SU-DHL-6 (cell line): ENCODE data around the gene ADNP.

Experiments
- CTCF ChIP-seq: fragments of 200-600 bp; sonication (generic); IDR thresholded peaks from one replicate; pipeline ENCODE4 v1.5.1; 2017; ENCODE audit warnings: antibody characterized with exemption, mild to moderate bottlenecking, low read length, moderate library complexity; ENCODE audit not compliant: insufficient read depth, poor library complexity, severe bottlenecking
- EZH2phosphoT487 ChIP-seq: fragments of 200-600 bp; sonication (generic), shearing (Covaris generic); conservative IDR thresholded peaks from 2 replicates; pipeline ENCODE4 v1.6.1; 2018; ENCODE audit warnings: mild to moderate bottlenecking, antibody characterized with exemption, low read length, moderate library complexity, mixed read lengths

GRCh38 chr20:50918403-50918802, 12.8 kb downstream of the ADNP start:
- TF ChIP-seq CTCF (no peak), EZH2phosphoT487 (no peak)
